ENCODE data around the gene WNK2.

DNA sequence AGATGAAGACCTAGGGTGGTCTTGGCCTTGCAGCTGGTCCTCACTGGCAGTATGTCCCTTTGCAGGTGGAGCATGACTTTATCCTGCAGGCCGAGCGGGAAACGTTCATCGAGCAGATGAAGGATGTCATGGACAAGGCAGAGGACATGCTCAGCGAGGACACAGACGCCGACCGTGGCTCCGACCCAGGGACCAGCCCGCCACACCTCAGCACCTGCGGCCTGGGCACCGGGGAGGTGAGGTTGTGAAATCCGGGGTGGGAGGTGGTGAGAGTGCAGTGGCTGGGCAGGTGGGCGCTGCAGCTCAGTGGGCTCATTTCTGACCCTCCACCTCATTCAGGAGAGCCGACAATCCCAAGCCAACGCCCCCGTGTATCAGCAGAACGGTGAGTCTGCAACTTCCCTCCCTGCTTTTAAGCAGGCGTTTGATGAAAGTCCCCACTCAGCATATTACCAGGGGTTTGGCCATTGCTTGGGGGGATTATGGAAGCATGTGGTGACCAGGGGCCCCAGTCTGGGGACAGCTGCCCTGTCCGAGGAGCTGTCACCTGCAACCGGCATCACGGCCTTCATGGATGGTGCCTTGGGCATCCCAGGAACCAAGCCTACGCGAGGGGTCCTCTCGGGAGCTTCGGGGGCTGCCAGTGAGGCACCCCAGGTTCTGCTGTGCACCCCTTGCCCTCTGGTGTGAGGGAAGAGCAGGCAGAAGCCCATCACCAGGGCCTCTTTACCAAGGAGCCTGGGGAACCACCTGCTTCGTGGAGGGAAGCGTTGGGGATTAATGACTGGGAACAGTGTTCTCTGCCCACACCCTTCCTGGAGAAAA, 84.0 kb downstream of the WNK2 start:
- TF ChIP-seq, protein P1, sequence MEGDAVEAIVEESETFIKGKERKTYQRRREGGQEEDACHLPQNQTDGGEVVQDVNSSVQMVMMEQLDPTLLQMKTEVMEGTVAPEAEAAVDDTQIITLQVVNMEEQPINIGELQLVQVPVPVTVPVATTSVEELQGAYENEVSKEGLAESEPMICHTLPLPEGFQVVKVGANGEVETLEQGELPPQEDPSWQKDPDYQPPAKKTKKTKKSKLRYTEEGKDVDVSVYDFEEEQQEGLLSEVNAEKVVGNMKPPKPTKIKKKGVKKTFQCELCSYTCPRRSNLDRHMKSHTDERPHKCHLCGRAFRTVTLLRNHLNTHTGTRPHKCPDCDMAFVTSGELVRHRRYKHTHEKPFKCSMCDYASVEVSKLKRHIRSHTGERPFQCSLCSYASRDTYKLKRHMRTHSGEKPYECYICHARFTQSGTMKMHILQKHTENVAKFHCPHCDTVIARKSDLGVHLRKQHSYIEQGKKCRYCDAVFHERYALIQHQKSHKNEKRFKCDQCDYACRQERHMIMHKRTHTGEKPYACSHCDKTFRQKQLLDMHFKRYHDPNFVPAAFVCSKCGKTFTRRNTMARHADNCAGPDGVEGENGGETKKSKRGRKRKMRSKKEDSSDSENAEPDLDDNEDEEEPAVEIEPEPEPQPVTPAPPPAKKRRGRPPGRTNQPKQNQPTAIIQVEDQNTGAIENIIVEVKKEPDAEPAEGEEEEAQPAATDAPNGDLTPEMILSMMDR (tag by site-specific recombination; IDR thresholded peaks at IDR 0.05), result no peak
- TF ChIP-seq, protein P2, sequence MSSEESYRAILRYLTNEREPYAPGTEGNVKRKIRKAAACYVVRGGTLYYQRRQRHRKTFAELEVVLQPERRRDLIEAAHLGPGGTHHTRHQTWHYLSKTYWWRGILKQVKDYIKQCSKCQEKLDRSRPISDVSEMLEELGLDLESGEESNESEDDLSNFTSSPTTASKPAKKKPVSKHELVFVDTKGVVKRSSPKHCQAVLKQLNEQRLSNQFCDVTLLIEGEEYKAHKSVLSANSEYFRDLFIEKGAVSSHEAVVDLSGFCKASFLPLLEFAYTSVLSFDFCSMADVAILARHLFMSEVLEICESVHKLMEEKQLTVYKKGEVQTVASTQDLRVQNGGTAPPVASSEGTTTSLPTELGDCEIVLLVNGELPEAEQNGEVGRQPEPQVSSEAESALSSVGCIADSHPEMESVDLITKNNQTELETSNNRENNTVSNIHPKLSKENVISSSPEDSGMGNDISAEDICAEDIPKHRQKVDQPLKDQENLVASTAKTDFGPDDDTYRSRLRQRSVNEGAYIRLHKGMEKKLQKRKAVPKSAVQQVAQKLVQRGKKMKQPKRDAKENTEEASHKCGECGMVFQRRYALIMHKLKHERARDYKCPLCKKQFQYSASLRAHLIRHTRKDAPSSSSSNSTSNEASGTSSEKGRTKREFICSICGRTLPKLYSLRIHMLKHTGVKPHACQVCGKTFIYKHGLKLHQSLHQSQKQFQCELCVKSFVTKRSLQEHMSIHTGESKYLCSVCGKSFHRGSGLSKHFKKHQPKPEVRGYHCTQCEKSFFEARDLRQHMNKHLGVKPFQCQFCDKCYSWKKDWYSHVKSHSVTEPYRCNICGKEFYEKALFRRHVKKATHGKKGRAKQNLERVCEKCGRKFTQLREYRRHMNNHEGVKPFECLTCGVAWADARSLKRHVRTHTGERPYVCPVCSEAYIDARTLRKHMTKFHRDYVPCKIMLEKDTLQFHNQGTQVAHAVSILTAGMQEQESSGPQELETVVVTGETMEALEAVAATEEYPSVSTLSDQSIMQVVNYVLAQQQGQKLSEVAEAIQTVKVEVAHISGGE (tag by site-specific recombination; conservative IDR thresholded peaks at IDR 0.05; ENCODE audit: low read depth), result no peak
- no peak for TF ChIP-seq ZNF621 (tag by site-specific recombination; IDR thresholded peaks at IDR 0.05)
- no peak for TF ChIP-seq SP7 (tag by site-specific recombination; IDR thresholded peaks at IDR 0.05)
- TF ChIP-seq GFI1B (tag by site-specific recombination; IDR thresholded peaks at IDR 0.05), result no peak
- TF ChIP-seq, protein P3, sequence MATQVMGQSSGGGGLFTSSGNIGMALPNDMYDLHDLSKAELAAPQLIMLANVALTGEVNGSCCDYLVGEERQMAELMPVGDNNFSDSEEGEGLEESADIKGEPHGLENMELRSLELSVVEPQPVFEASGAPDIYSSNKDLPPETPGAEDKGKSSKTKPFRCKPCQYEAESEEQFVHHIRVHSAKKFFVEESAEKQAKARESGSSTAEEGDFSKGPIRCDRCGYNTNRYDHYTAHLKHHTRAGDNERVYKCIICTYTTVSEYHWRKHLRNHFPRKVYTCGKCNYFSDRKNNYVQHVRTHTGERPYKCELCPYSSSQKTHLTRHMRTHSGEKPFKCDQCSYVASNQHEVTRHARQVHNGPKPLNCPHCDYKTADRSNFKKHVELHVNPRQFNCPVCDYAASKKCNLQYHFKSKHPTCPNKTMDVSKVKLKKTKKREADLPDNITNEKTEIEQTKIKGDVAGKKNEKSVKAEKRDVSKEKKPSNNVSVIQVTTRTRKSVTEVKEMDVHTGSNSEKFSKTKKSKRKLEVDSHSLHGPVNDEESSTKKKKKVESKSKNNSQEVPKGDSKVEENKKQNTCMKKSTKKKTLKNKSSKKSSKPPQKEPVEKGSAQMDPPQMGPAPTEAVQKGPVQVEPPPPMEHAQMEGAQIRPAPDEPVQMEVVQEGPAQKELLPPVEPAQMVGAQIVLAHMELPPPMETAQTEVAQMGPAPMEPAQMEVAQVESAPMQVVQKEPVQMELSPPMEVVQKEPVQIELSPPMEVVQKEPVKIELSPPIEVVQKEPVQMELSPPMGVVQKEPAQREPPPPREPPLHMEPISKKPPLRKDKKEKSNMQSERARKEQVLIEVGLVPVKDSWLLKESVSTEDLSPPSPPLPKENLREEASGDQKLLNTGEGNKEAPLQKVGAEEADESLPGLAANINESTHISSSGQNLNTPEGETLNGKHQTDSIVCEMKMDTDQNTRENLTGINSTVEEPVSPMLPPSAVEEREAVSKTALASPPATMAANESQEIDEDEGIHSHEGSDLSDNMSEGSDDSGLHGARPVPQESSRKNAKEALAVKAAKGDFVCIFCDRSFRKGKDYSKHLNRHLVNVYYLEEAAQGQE (tag by site-specific recombination; IDR thresholded peaks at IDR 0.05), result no peak
- TF ChIP-seq ZNF274 (IDR thresholded peaks at IDR 0.05; ENCODE audit: low read length), result no peak
- no peak for TF ChIP-seq ZNF274 (tag by site-specific recombination; IDR thresholded peaks at IDR 0.05; ENCODE audit: borderline replicate concordance)

All from HEK293 (cell line).